ENCODE results near the gene DHRS3. TPM values are rescaled to one million over a fixed set of nuclear protein-coding genes. Genes with fewer than 3 reads are reported as not detected.

Gene DHRS3
- total and polyA plus RNA-seq, 2 of the 13 experiments (the other 11 are each of a cell fraction or from before 2014, with no cell fraction given), result 48.5 to 90.5 TPM

DNA sequence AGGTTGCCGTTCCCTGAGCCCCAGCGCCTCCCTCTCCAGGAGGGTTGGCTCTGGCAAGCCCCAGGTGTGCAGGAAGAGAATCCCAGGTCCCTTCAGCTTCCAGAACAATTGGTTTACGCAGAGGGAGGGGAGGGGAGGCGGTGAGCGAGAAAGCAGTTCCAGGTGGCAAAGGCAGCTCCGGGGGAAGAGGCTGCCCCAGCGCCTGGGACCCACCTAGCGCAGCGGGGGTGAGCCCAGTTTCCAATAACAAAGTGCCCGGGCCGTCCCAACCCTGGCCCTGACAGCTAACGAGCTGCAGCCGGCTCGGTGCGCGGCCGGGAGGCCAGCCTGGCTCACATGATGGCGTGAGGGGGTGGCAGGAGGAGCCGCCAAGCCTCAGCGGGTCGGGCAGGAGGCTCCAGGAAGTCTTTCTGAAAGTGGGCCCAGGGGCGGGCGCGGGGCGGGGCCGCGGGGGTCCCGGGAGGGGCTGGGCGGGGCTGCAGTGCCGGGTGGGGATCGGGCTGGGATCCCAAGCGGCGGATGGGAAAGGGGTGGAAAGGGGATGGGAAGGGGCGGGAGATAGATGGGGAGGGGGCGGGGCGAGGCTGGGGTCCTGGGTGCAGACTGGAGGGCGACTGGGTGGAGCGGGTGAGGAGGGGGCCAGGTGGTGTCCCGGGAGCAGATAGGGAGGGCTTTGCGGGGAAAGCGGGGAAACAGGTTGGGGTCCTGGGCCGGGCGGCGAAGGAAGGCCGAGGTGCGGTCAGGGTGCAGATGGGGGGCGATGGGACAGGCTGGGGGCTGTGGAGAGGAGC, 22.8 kb downstream of the DHRS3 start:
- Histone ChIP-seq H3K9me3 (ENCODE audit: low read length) (no peaks in the 10 kb centered on the region), H4K20me1 (ENCODE audit: insufficient read depth, low read length) (peaks cover 87% of the 10 kb centered on the region), H3K36me3 (replicated peaks in 1 of 2; ENCODE audit: control insufficient read depth in 1 of 2, insufficient read depth in 2 of 2, low read length in 2 of 2) (peaks cover 10 to 74% of the 10 kb centered on the region in 2 experiments), H2AFZ (ENCODE audit: low read length) (no peak overlapping the region), H3K9ac (ENCODE audit: insufficient read depth, low read depth, low read length) (no peak overlapping the region), H3K79me2 (ENCODE audit: insufficient read depth, low read length) (peaks cover 80% of the 10 kb centered on the region), H3K4me1 (ENCODE audit: insufficient read depth, low read length) (peaks cover 65% of the 10 kb centered on the region), H3K27me3 (ENCODE audit: control insufficient read depth in 1 of 2, insufficient read depth in 2 of 2, low read length in 2 of 2) (no peaks in the 10 kb centered on the region), H3K4me2 (ENCODE audit: low read depth, low read length) (no peak overlapping the region), H3K4me3 (replicated peaks in 1 of 3; ENCODE audit: insufficient read depth in 1 of 3, low read depth in 2 of 3, low read length in 3 of 3) (no peak overlapping the region), H3K27ac (ENCODE audit: extremely low read length, insufficient read depth, low read length) (no peak overlapping the region)
- no TSS peak for BruUV-seq (replicated peaks)
- TF ChIP-seq AGO2 (optimal IDR thresholded peaks at IDR 0.05; ENCODE audit: low read depth, low read length) (peak; percentile 90), RBFOX2 (IDR thresholded peaks at IDR 0.05; ENCODE audit: low read depth, low read length) (peak; percentile 46; the same call in 1 of the 2 replicates), HNRNPK (IDR thresholded peaks at IDR 0.05; ENCODE audit: low read depth, low read length, poor library complexity, severe bottlenecking) (peak; percentile 66), EHMT2 (IDR thresholded peaks at IDR 0.05; ENCODE audit: borderline replicate concordance, low read depth, low read length) (no peak)
- TF ChIP-seq, protein P1, sequence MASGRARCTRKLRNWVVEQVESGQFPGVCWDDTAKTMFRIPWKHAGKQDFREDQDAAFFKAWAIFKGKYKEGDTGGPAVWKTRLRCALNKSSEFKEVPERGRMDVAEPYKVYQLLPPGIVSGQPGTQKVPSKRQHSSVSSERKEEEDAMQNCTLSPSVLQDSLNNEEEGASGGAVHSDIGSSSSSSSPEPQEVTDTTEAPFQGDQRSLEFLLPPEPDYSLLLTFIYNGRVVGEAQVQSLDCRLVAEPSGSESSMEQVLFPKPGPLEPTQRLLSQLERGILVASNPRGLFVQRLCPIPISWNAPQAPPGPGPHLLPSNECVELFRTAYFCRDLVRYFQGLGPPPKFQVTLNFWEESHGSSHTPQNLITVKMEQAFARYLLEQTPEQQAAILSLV (CRISPR knock-in tag; IDR thresholded peaks at IDR 0.05; ENCODE audit: borderline replicate concordance), result no peak
- ChIA-PET POLR2A (interaction anchor here (17.4 kb wide), 1 partner anchor 22 kb away, joined by 357 read pairs; the partner anchor contains the start of gene DHRS3), CTCF (ENCODE audit: low intra/inter-chr PET ratio, low total read pairs) (no interaction called here)
- no peak for FAIRE-seq
- in situ Hi-C loops (cut with HindIII; ENCODE audit: extremely low pct_ligation_motif_present, low pct_unique_long_range_greater_than_20kb) (no loop called here), intact Hi-C loops (cut with micrococcal nuclease; ENCODE audit: unreplicated experiment) (no loop called here)
- 96% methylated on average over 39 of the region's 47 CpGs for WGBS (ENCODE audit: low lambda C conversion rate)
- DNase-seq (ENCODE audit: low spot score), result no peak
- ATAC-seq, result no peak

DNA sequence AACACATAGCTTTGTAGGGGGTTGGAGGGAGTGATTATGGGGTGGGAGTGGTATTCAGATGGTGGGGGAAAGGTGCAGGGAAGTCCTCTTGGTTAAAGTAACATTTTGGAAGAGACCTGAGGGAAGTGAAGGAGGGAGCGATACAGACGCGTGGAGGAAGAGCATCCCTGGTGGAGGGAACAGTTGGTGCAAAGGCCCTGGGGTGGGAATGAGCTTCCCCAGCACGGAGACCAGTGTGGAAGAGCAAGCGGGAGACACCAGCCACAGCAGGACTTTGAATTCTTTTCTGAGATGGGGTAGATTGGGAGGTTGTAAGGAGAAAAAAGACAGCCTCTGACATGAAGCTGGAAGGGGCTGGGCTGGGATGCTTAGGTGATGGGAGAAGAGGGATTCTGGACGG, 23.5 kb downstream of the DHRS3 start:
- Histone ChIP-seq H3K27me3 (ENCODE audit: control insufficient read depth in 1 of 2, insufficient read depth in 2 of 2, low read length in 2 of 2) (no peaks in the 10 kb centered on the region), H3K79me2 (ENCODE audit: insufficient read depth, low read length) (peaks cover 79% of the 10 kb centered on the region), H2AFZ (ENCODE audit: low read length) (no peak overlapping the region), H4K20me1 (ENCODE audit: insufficient read depth, low read length) (peaks cover 85% of the 10 kb centered on the region), H3K9ac (ENCODE audit: insufficient read depth, low read depth, low read length) (no peak overlapping the region), H3K36me3 (replicated peaks in 1 of 2; ENCODE audit: control insufficient read depth in 1 of 2, insufficient read depth in 2 of 2, low read length in 2 of 2) (peaks cover 8 to 72% of the 10 kb centered on the region in 2 experiments), H3K4me2 (ENCODE audit: low read depth, low read length) (no peak overlapping the region), H3K4me1 (ENCODE audit: insufficient read depth, low read length) (peaks cover 60% of the 10 kb centered on the region), H3K4me3 (replicated peaks in 1 of 3; ENCODE audit: insufficient read depth in 1 of 3, low read depth in 2 of 3, low read length in 3 of 3) (no peak overlapping the region), H3K27ac (ENCODE audit: extremely low read length, insufficient read depth, low read length) (no peak overlapping the region), H3K9me3 (ENCODE audit: low read length) (no peaks in the 10 kb centered on the region)
- no peak for DNase-seq (ENCODE audit: low spot score)
- ChIA-PET POLR2A (interaction anchor here (17.4 kb wide), 1 partner anchor 23 kb away, joined by 357 read pairs; the partner anchor contains the start of gene DHRS3), CTCF (ENCODE audit: low intra/inter-chr PET ratio, low total read pairs) (no interaction called here)
- FAIRE-seq, result no peak
- intact Hi-C loops (cut with micrococcal nuclease; ENCODE audit: unreplicated experiment), result no loop called here
- no peak for ATAC-seq
- no peak for TF ChIP-seq ZSCAN29 (CRISPR knock-in tag; conservative IDR thresholded peaks at IDR 0.05)
- no peak for TF ChIP-seq ARNT2 (CRISPR knock-in tag; IDR thresholded peaks at IDR 0.05; ENCODE audit: low read depth)
- TF ChIP-seq POLR2G (IDR thresholded peaks at IDR 0.05; ENCODE audit: low read depth, low read length), result peak; percentile 32; the same call in 1 of the 2 replicates
- TF ChIP-seq ZFP36 (IDR thresholded peaks at IDR 0.05; ENCODE audit: borderline replicate concordance, low read depth, low read length, partially characterized antibody), result no peak
- TF ChIP-seq SP1 (IDR thresholded peaks at IDR 0.05), result no peak
- no peak for TF ChIP-seq SP1 (CRISPR knock-in tag; IDR thresholded peaks at IDR 0.05)
- no peak for TF ChIP-seq RFXANK (CRISPR knock-in tag; IDR thresholded peaks at IDR 0.05)
- TF ChIP-seq NFYC (CRISPR knock-in tag; IDR thresholded peaks at IDR 0.05), result no peak
- TF ChIP-seq PPARG (CRISPR knock-in tag; conservative IDR thresholded peaks at IDR 0.05), result no peak
- TF ChIP-seq CREB1 (IDR thresholded peaks at IDR 0.05), result no peak
- 0 out of 2 replicates have a peak, but pooled peaks have one; percentile 2 for TF ChIP-seq CREB1 (CRISPR knock-in tag; IDR thresholded peaks at IDR 0.05)
- TF ChIP-seq, protein P2, sequence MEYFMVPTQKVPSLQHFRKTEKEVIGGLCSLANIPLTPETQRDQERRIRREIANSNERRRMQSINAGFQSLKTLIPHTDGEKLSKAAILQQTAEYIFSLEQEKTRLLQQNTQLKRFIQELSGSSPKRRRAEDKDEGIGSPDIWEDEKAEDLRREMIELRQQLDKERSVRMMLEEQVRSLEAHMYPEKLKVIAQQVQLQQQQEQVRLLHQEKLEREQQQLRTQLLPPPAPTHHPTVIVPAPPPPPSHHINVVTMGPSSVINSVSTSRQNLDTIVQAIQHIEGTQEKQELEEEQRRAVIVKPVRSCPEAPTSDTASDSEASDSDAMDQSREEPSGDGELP (IDR thresholded peaks at IDR 0.05; ENCODE audit: borderline replicate concordance, low read depth), result no peak
- in situ Hi-C loops (cut with HindIII; ENCODE audit: extremely low pct_ligation_motif_present, low pct_unique_long_range_greater_than_20kb), result no loop called here
- 96% methylated on average over 6 of the region's 6 CpGs for WGBS (ENCODE audit: low lambda C conversion rate)
- BruUV-seq (replicated peaks), result no TSS peak
